SH-SY5Y (cell line): Measurements from ENCODE around the gene TUBB.

ENCODE experiments used
- GATA2 ChIP-seq: IDR thresholded peaks from 2 replicates; pipeline ENCODE4 v1.6.1; 2011; ENCODE audit warnings: mild to moderate bottlenecking, low read depth, low read length
- GATA3 ChIP-seq: IDR thresholded peaks from 2 replicates; pipeline ENCODE4 v1.6.1; 2011; ENCODE audit warnings: low read depth, mild to moderate bottlenecking, low read length, moderate library complexity

GRCh38 chr6:30689985-30690384, 30.2 kb upstream of the TUBB start:
- TF ChIP-seq GATA3 (no peak), GATA2 (no peak)
